GM11168 (cell line): Measurements from ENCODE around the gene INMT.

ENCODE experiments used
- in situ Hi-C: fragments of 300-500 bp; cut with MboI; formaldehyde crosslinking; loops from one replicate; pipeline ENCODE4 v1.12.0; 2022; ENCODE audit warnings: low sequenced_read_pairs; ENCODE audit not compliant: unreplicated experiment

INMT gene

DNA sequence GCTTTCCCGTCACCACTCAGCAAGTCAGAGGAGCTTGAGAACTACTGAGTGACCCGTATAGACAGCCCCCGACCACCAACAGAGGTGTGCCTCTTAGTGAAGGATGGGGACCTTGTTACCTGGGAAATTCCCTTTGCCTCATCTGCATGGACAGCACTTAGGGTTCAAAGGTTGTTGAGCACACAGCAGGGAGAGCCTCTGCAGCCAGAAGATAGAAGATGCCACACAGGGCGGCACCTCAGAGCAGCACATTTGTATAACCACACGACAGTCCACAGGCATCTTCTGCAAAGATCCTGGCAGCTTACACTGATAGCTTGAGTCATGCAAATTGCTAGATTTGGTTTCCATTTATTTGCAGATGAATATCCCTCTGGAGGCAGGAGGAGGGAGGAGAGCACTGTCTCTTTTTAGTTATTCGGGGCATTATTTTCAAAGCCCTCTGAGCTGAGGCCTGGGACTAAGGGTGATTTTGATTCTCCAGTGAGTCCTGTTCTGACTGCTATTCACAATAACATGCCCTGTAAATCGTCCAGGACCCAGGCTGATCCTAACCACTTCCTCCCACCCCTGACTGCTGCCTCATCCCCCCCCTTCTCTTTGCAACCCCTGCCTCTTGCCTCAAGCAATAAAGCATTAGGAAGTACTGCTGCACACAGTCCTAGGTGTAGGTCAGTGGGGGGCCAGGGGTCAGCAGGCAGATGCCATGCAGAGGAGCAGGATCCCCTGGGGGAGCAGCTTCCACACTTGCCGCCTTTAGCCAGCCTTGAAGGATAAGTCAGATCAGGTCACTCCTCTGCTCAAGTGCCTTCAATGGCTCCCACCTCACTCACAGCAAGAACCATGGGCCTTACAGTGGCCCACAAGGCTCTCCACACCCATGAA lies 24.6 kb upstream of the INMT start:
- in situ Hi-C loops = no loop called here

DNA sequence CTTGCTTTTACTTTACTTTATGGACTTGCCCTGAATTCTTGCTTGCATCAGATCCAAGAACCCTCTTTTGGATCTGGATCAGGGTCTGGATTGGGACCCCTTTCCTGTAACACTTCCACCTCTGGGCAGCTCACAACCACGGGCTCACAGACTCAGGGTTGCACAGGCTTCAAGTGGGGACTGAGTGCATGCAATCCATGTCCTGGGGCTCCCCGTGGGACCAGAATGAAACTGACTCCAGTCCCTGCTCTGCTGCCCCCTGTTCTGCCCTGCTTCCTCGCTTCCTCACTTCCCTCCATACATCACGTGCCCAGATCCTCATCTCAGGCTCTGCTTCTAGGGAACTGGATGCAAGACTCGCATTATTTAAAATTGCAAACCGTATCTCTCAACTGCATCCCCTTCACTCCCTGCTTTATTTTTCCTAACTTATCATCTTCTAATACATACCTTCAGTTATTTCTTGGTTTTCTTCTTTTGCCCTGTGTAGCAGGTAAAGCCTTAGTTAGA lies 23.3 kb upstream of the INMT start:
- in situ Hi-C loops = no loop called here

DNA sequence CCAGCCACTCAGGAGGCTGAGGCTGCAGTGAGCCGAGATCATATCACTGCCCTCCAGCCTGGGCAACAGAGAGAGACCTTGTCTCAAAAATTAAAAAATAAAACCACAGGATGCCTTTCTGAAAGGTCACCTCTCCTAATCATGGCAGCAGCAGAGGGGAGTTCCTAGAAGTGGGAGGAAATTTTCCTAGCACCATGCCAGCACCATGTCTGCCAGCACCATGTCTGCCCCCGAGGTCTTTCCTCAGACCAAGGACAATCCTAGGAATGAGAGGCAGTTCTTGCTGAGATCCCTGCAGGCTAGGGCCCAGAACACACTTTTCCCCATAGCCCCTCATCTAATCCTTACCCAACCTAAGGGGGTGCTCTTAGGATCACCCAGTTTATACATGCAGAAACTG lies 22.3 kb upstream of the INMT start:
- in situ Hi-C loops = loop anchor here (10.0 kb wide), 1 partner anchor 175 kb away; no protein-coding TSS in a partner anchor

DNA sequence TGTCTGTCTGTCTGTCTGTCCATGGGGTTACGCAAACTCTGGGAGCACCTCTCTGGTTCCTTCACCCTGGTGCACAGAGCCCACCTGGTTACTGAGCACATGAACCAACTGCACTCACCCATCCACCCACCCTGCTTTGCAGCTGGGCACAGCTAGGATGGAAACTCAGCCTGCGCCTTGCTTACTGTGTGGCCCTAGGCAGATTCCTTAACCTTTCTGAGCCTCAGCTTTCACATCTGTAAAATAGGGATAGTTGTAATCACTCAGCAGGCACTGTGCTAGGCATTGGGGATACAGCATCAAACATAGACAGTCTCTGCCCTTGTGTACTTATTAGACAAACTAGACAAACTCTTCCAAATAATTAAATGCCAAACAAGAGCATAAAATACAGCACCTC lies 21.8 kb upstream of the INMT start:
- in situ Hi-C loops = loop anchor here (10.0 kb wide), 1 partner anchor 175 kb away; no protein-coding TSS in a partner anchor

DNA sequence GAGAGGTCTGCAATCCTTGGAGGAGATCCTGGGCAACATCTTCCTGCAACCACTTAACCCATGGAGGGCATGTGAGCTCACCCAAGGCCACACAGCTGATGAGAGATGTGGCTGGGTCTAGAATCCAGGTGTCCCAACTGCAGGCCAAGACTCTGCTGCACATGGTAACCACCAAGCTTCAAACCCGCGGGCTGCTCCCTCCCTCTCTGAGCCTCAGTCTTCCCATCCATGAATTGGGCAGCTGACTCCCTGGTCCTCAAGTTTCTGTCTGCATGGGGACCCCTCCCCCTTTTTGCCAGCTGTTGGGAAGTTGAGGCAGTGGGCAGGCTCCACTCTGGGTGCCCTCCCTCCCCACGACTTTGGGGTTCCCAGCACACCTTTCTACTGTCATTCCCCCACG lies 20.9 kb upstream of the INMT start:
- in situ Hi-C loops = loop anchor here (10.0 kb wide), 1 partner anchor 176 kb away; no protein-coding TSS in a partner anchor

DNA sequence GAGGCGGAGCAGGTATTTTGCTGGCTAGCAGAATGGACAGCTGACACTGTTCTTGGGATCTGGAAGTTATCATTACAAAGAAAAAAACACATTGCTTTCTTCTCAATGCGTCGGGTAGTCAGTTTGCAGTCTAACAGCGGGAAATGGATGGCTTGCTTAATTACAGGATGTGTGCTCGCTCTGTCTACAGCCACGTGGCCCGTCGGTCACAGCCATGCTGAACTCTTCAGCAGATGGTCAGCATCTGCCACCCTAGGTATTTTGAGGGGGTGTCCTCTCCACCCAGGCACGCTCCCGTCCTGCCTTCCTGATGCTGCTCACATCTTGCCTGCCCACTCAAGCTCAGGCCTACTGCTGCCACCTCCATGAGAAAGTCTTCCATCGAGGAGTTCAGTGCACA lies 20.4 kb upstream of the INMT start:
- in situ Hi-C loops = loop anchor here (10.0 kb wide), 1 partner anchor 177 kb away; no protein-coding TSS in a partner anchor

DNA sequence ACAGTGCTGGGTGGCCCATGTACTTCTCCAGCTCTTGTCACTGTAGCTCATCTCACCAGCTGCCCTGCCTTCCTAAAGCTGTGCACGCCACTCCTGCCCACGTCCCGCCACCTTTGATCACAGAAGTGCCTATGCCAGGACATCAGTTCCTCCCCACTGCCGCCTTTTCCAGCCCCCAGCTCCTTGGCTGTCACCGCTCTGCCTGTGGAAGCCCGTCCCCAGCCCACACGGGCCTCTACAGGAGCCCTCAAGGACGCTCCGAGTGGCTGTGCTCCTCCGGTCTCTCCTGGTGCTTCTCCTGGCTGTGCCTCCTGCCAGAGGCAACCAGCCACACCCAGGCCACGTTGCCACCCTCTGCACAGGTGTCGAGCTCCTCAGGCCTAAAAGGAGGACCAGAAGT lies 19.3 kb upstream of the INMT start:
- in situ Hi-C loops = loop anchor here (10.0 kb wide), 1 partner anchor 178 kb away; no protein-coding TSS in a partner anchor

DNA sequence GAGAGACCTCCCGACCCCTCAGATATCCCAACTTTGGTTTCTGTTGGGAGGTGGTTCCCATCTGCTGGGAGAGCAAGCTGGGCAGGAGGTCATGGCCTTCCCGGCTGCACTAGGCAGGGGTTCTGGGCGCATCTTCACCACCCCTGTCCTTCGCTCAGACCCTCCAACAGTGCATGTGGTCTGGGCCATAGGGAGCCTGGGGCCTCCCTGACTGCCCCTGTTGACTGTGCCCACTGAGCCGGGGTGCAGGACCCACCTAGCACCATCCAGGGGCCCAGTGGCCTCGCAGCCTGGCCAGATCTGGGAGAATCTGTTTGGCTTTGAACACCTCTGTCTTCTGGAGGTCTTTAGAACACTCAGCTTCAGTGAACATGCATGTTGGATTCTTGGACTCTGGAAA lies 18.7 kb upstream of the INMT start:
- in situ Hi-C loops = loop anchor here (10.0 kb wide), 1 partner anchor 178 kb away; no protein-coding TSS in a partner anchor

DNA sequence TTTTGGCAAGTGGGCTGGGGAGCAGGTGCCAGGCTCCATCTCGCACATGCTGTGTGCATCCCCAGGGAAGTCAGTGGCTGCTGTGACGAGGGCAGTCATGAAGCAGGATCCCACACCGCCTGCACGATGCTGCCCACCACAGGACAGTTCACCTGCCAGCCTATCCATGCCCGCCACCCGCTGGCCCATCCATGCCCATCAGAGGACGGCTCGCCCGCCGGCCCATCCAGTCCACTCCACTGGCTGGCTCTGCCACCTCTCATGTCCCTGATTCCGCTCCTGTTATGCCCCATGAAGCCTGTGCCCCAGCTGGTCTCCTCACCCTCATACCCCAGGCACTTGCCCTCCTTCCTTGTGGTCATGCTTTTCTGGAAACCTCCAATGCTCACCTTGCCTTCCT lies 18.2 kb upstream of the INMT start:
- in situ Hi-C loops = loop anchor here (10.0 kb wide), 1 partner anchor 179 kb away; no protein-coding TSS in a partner anchor

DNA sequence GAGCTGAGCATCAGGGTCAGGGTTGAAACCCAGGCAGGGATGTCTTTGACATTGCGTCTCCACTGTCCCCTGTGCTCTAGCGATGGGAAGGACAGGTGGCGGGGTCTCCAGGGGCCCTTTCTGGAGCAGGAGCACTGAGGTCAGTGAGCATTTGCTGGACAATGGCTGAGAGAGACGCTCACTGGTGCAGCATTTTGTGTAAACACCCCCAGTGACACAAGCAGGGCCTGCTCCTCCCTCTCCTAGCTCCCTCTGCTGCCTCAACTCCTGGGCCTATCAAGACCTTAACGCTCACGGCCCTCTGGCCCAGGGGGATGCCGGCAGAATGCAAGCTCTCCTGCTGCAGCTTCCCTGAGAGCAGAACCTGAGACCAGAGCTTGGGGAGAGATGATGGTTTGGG lies 17.4 kb upstream of the INMT start:
- in situ Hi-C loops = loop anchor here (10.0 kb wide), 1 partner anchor 180 kb away; no protein-coding TSS in a partner anchor

DNA sequence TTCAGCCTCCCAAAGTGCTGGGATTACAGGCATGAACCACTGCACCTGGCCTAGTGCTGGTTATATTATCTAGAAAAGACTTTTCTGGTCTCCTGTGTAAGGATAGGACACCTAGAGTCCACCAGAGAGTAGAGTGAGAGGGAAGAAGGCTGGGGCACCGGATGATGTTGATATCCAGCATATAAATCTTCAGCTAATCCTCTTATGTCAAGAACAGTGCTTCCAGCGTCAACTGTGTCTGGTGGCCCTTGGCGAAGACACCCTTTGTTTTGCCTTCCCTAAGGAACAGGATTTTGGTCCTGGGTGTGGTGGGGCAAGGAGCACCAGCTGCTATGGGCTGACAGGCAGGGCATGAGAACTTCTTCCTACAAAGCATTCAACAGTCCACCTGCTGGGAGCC lies 16.3 kb upstream of the INMT start:
- in situ Hi-C loops = loop anchor here (10.0 kb wide), 1 partner anchor 181 kb away; no protein-coding TSS in a partner anchor

DNA sequence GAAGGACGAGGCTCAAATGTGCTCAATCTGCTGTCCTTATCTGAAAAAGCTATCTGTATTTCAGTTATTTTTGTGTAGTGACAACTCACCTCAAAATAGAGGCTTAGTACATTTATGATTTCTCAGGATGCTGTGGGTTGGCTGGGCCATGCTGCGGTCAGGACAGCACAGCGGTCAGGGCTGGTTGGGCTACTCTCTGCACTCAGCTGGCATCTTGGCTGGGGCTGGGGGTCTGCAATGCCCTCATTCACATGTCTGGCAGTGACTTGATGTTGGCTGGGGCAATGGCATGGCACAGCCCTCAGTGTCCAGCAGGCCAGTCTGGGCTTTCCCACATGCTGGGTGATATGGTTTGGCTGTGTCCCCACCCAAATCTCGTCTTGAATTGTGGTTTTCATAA lies 15.6 kb upstream of the INMT start:
- in situ Hi-C loops = loop anchor here (10.0 kb wide), 1 partner anchor 181 kb away; no protein-coding TSS in a partner anchor

DNA sequence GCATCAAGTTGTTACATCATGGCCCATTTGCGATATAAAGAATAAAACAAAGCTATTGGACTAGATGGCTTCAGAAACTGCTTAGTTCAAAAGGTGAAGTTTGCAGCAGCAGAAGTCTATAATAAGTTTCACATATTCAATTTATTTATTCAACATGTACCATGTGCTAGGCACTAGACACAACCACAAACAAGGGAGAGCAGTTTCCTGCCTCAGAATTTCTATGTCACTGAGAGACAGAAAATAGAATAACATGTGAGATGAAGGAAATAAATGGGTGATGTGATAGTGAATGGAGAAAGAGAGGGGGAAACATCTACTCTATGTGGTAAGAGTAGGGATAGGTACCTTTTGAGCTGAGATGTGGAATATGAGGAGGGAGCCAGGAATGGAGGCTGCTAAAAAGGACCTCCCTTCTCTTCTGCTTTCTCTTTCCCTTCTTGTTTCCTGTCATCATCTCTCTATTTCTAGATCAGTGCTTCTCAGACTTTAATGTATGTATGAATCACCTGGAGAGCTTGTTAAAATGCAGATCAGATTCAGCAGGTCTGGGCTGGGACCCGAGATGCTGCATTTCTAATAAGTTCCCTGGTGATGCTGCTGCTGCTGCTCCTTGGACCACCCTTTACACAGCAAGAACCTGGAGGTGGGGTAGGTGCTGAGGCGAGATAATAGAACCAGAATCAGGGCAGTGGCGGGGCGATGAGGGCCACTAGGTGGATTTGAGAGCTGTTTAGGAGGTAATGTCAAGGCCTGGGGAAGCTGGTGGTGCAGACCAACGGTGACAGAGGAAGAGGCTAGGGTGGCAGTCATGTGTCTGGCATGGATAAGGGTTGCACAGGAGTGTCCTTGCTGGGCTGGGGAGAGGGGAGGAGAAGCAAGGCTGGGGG lies 13.7 kb upstream of the INMT start:
- in situ Hi-C loops = loop anchor here (10.0 kb wide), 1 partner anchor 183 kb away; no protein-coding TSS in a partner anchor

DNA sequence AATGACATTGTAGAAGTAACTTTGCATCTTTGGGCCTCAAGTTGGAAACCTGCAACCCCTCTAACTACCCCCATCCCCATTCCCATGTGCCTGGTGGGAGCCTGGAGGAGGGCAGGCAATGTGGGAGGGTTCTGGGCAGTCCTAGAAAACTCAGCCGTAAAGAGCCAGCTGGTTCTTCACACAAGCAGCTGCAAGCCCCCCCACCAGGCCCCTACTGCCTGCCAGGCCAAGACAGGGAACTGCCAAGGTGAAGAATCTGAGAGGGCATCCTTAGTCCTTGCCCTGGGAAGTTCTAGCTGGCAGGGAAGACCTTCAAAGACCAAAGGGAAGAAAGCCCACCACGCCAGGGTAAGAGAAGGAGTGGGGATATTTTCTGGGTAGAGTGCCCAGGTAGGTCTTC lies 12.2 kb upstream of the INMT start:
- in situ Hi-C loops = loop anchor here (10.0 kb wide), 1 partner anchor 185 kb away; no protein-coding TSS in a partner anchor

DNA sequence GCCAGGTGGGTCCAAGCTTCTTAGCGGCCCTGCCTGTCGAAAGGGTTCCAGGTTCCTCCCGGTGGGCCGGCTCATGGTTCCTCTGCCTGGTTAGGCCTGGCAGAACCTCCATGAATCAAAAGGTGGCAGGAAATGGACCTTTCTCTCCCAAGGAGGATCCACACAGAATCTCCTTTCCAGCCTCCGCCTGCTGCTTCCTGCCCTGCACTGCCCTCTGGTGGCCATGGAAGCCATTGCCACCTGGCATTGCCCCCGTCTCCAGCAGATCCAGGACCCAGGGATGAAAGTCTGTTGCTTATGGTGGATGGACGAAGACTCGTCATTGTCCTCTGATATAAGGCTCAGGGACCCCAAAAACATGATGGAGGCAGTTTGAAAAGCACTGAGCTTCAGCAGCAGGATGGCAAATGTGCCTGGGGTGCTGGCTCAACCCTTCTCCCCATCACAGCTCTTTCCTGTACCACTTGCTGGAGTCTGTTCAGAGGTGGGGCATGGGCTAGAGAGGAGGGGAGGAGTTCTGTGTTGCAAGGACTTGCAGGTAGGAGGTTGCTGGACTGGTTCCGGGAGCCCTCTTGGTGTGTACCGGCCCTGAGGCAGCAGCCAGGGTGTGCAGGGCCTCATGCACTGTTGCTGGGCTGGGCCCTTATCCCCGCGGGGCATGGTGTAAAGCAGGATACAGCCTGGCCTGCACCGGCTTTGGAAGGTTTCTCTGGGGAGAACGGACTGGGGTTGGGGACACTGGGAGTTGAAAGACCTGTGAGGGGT lies 11.3 kb upstream of the INMT start:
- in situ Hi-C loops = no loop called here

DNA sequence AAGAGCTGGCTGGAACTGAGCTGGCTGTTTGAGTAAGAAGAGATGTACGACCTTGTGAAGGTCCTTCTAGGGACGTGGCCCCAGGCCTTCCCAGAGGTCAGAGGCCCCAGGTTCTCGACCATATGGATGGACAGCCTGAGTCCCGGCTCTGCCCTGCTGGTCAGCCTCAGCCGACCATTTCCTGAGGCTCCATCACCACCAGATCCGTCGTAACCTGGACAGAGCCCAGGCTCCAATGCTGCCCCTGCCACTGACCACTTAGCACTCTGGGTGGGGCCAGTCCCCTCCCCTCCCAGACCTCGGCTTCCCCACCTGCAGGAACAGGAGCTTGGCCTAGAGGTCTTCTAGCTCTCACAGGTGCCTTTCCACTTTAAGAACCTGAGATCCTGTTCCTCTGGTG lies 10.6 kb upstream of the INMT start:
- in situ Hi-C loops = no loop called here

DNA sequence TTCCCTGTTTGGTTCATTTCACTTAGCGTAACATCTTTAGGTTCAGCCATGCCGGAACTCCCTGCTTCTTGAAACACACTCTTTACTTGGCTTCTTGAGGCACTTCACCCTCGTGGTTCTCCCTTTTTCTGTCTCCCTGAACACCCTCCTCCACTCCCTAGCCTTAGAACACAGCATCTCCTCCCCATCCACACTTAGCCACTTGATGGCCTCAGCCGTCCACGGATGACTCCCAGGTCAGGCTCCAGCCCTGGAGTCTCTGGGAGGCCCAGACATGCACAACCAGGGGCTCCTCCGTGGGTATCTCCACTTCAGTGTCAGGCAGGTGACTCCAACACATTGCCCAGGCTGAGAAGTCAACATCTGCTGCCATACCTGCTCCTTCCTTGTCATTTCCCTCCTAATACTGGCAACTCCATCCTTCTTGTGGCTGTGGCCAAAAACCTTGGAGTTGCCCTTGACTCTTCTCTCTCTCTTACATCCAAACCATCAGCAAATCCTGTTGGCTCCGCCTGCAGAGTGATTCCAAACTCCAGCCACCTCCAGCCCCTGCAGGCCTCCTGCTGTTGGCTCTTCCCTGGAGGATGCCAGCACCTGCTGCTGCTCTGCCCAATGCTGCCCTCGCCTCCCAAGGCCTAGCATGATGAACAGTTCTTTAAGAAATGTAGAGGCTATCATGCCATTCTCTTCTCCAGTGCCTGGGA lies 8.4 kb upstream of the INMT start:
- in situ Hi-C loops = no loop called here

DNA sequence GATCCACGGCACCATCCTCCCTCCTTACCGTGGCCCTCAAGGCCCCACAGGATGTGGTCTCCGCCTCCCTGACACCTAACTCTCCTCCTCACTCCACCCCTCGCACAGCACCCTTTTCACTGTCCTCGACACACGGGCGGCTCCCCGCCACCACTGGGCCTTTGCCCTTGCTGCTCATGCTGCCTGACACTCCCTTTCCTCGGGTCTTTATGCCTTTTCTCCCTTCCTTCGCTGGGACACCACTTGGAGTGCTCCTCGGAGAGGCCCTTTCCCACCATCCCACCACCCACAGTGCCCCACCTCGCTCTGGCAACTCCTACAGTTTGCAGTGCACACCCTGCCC lies 7.9 kb upstream of the INMT start:
- in situ Hi-C loops = no loop called here
